ENCODE results near the gene C2orf72. TPM values are rescaled to one million over a fixed set of nuclear protein-coding genes. Genes with fewer than 3 reads are reported as not detected.

The C2orf72 gene
- total and polyA plus RNA-seq, 2 of the 13 experiments (the other 11 are each of a cell fraction or from before 2014, with no cell fraction given): 147 to 203 TPM

DNA sequence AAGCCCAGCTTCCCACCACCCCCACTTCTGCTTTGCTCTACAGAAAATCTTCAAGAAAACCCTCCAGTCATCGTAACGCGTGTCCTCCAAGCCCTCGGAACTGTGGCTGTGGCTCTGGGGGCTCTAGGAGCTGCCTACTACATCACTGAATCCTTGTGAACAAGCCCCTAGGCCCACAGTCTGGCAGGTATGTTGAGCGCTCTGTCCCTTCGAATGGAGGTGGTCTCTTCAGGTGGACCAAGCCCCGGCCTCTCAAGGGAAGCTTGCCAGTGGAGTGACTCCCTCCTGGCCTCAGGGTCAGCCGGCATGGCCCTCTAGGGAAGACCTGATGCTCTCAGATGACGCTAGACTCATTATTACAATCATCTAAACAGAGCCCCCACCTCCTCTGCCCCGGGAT lies 34.7 kb upstream of the C2orf72 start (continued):
- TF ChIP-seq, protein P1, sequence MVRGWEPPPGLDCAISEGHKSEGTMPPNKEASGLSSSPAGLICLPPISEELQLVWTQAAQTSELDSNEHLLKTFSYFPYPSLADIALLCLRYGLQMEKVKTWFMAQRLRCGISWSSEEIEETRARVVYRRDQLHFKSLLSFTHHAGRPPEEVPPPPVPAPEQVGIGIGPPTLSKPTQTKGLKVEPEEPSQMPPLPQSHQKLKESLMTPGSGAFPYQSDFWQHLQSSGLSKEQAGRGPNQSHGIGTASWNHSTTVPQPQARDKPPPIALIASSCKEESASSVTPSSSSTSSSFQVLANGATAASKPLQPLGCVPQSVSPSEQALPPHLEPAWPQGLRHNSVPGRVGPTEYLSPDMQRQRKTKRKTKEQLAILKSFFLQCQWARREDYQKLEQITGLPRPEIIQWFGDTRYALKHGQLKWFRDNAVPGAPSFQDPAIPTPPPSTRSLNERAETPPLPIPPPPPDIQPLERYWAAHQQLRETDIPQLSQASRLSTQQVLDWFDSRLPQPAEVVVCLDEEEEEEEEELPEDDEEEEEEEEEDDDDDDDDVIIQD (CRISPR knock-in tag; IDR thresholded peaks at IDR 0.05; ENCODE audit: low read depth): no peak
- no peak for TF ChIP-seq ZNF777 (CRISPR knock-in tag; IDR thresholded peaks at IDR 0.05)

DNA sequence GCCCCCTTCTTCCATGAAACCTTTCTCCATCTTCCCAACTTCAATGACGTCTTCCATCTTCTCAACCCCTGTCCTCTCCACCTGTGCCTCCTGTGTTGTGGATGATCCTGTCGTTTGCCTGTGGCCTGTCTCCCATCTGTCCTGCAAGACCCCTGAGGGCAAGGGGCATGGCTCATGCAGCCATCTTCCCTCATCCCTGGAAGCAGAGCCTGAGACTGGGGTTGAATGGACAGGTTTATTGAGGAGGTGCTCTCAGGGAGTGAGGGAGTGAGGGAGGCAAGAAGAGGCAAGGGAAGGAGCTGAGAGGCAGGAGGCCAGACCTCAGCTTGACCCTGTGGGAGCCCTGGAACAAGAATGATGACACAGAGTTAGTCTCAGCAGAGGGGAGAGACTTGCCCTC lies 34.1 kb upstream of the C2orf72 start:
- intact Hi-C loops (cut with micrococcal nuclease; ENCODE audit: unreplicated experiment): no loop called here
- no peak overlapping the region for H3K4me2 ChIP-seq (ENCODE audit: low read depth, low read length)
- no peak for FAIRE-seq

More for the DNA sequence above, 34.1 kb upstream of the C2orf72 start:
- H3K9ac ChIP-seq (ENCODE audit: insufficient read depth, low read depth, low read length): no peak overlapping the region
- in situ Hi-C loops (cut with HindIII; ENCODE audit: extremely low pct_ligation_motif_present, low pct_unique_long_range_greater_than_20kb): no loop called here
- no peaks in the 10 kb centered on the region for H3K79me2 ChIP-seq (ENCODE audit: insufficient read depth, low read length)
- no peak overlapping the region for H3K27ac ChIP-seq (ENCODE audit: extremely low read length, insufficient read depth, low read length)
- 16% methylated on average over 2 of the region's 2 CpGs for WGBS (ENCODE audit: low lambda C conversion rate)
- CTCF ChIA-PET (ENCODE audit: low intra/inter-chr PET ratio, low total read pairs): no interaction called here
- DNase-seq (ENCODE audit: low spot score) (no peak), ATAC-seq (no peak)
- H3K4me1 ChIP-seq (ENCODE audit: insufficient read depth, low read length): peaks cover 32% of the 10 kb centered on the region
- no TSS peak for BruUV-seq (replicated peaks)
- no peaks in the 10 kb centered on the region for H4K20me1 ChIP-seq (ENCODE audit: insufficient read depth, low read length)
- TF ChIP-seq ZNF75D (CRISPR knock-in tag; IDR thresholded peaks at IDR 0.05; ENCODE audit: borderline replicate concordance) (no peak), CBX5 (CRISPR knock-in tag; IDR thresholded peaks at IDR 0.05; ENCODE audit: borderline replicate concordance) (no peak), ZNF230 (CRISPR knock-in tag; IDR thresholded peaks at IDR 0.05) (no peak), POLR2AphosphoS5 (IDR thresholded peaks at IDR 0.05; ENCODE audit: low read depth, low read length) (no peak), ATF7 (IDR thresholded peaks at IDR 0.05) (0 out of 2 replicates have a peak, but pooled peaks have one; percentile 3), ATF7 (CRISPR knock-in tag; IDR thresholded peaks at IDR 0.05) (no peak), ZNF432 (CRISPR knock-in tag; IDR thresholded peaks at IDR 0.05; ENCODE audit: borderline replicate concordance) (no peak)
- TF ChIP-seq, protein P2, sequence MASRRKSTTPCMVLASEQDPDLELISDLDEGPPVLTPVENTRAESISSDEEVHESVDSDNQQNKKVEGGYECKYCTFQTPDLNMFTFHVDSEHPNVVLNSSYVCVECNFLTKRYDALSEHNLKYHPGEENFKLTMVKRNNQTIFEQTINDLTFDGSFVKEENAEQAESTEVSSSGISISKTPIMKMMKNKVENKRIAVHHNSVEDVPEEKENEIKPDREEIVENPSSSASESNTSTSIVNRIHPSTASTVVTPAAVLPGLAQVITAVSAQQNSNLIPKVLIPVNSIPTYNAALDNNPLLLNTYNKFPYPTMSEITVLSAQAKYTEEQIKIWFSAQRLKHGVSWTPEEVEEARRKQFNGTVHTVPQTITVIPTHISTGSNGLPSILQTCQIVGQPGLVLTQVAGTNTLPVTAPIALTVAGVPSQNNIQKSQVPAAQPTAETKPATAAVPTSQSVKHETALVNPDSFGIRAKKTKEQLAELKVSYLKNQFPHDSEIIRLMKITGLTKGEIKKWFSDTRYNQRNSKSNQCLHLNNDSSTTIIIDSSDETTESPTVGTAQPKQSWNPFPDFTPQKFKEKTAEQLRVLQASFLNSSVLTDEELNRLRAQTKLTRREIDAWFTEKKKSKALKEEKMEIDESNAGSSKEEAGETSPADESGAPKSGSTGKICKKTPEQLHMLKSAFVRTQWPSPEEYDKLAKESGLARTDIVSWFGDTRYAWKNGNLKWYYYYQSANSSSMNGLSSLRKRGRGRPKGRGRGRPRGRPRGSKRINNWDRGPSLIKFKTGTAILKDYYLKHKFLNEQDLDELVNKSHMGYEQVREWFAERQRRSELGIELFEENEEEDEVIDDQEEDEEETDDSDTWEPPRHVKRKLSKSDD (CRISPR knock-in tag; IDR thresholded peaks at IDR 0.05; ENCODE audit: low read depth): no peak
- TF ChIP-seq, protein P3, sequence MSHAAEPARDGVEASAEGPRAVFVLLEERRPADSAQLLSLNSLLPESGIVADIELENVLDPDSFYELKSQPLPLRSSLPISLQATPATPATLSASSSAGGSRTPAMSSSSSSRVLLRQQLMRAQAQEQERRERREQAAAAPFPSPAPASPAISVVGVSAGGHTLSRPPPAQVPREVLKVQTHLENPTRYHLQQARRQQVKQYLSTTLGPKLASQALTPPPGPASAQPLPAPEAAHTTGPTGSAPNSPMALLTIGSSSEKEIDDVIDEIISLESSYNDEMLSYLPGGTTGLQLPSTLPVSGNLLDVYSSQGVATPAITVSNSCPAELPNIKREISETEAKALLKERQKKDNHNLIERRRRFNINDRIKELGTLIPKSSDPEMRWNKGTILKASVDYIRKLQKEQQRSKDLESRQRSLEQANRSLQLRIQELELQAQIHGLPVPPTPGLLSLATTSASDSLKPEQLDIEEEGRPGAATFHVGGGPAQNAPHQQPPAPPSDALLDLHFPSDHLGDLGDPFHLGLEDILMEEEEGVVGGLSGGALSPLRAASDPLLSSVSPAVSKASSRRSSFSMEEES (CRISPR knock-in tag; IDR thresholded peaks at IDR 0.05): no peak
- POLR2A ChIA-PET: interaction anchor here (1.2 to 2.7 kb wide), 2 partner anchors 47 to 49 kb away, joined by 5 to 8 read pairs; no protein-coding TSS in a partner anchor
- no peak overlapping the region for H2AFZ ChIP-seq (ENCODE audit: low read length)
- no peaks in the 10 kb centered on the region for H3K36me3 ChIP-seq (replicated peaks in 1 of 2; ENCODE audit: control insufficient read depth in 1 of 2, insufficient read depth in 2 of 2, low read length in 2 of 2)
- peaks cover 4% of the 10 kb centered on the region; the same call in 1 of the 2 replicates for H3K9me3 ChIP-seq (ENCODE audit: low read length)
- peaks cover 0 to 26% of the 10 kb centered on the region in 2 experiments; a peak in 2 of 5 replicates for H3K27me3 ChIP-seq (ENCODE audit: control insufficient read depth in 1 of 2, insufficient read depth in 2 of 2, low read length in 2 of 2)
- H3K4me3 ChIP-seq (replicated peaks in 1 of 3; ENCODE audit: insufficient read depth in 1 of 3, low read depth in 2 of 3, low read length in 3 of 3): no peak overlapping the region

All from HepG2 (cell line).